GM12878 (cell line): ENCODE measurements around the gene DNAJC27. TPM values are rescaled to one million over a fixed set of nuclear protein-coding genes. Genes with fewer than 3 reads are reported as not detected.

Experiments
- ATAC-seq: fragments of 200-7000 bp; cut with Tn5 transposase; 3 replicates; pipeline ENCODE4 v1.9.1; 2020; ENCODE audit warnings: mild to moderate bottlenecking, moderate library complexity
- BruUV-seq: library from RNA; stranded (reverse); fragments of 400-500 nt; replicated peaks from 2 replicates; lab custom pipeline; 2021; lab: Mats Ljungman, UMichigan
- CTCF ChIA-PET: fragments of 300-600 bp; sonication (Branson Sonifier 250); formaldehyde crosslinking; extraction: SDS; loops from one replicate; lab custom pipeline; 2021; ENCODE audit warnings: inconsistent platforms; lab: Yijun Ruan, JAX
- POLR2A ChIA-PET: fragments of 350-600 bp; formaldehyde crosslinking; extraction: SDS; loops from one replicate; lab custom pipeline; 2021; ENCODE audit warnings: inconsistent platforms; lab: Charles Lee
- RAD21 ChIA-PET: fragments of 300-600 bp; sonication (Branson Sonifier 250); formaldehyde crosslinking; loops from one replicate; lab custom pipeline; 2023; ENCODE audit warnings: antibody characterized with exemption; ENCODE audit not compliant: unreplicated experiment; lab: Charles Lee
- SMC1A ChIA-PET: fragments of 300-600 bp; sonication (Branson Sonifier 250); formaldehyde crosslinking; loops from one replicate; lab custom pipeline; 2023; ENCODE audit not compliant: unreplicated experiment, uncharacterized antibody; lab: Charles Lee
- DNase-seq: peaks from one replicate; pipeline ENCODE4 v3.0.0-alpha.2; 2011; ENCODE audit warnings: low read depth, low spot score
- FAIRE-seq: peaks from 3 replicates; lab custom pipeline; 2011; peaks lifted over from hg19 to GRCh38; lab: Jason Lieb, UNC
- H2AFZ ChIP-seq: 2 replicates; pipeline ENCODE4 v1.6.0; 2011; ENCODE audit warnings: low read depth, low read length, control low read depth; ENCODE audit not compliant: control insufficient read depth
- H3K27ac ChIP-seq: 2 replicates; pipeline ENCODE4 v1.5.1; 2011; ENCODE audit warnings: control low read depth; ENCODE audit not compliant: control insufficient read depth, insufficient read depth
- H3K27me3 ChIP-seq, 2 experiments: replicated peaks in 1 of 2; 2 replicates each; pipeline versions ENCODE4 v1.6.0 to v1.6.1; 2011; ENCODE audit warnings: low read length in 1 of 2; ENCODE audit not compliant: control insufficient read depth in 2 of 2, insufficient read depth in 2 of 2
- H3K36me3 ChIP-seq, 2 experiments: 2 replicates each; pipeline ENCODE4 v1.5.1; 2011; ENCODE audit warnings: low read length in 1 of 2; ENCODE audit not compliant: control insufficient read depth in 2 of 2, insufficient read depth in 2 of 2
- H3K4me1 ChIP-seq: 2 replicates; pipeline ENCODE4 v1.6.1; 2011; ENCODE audit warnings: mild to moderate bottlenecking, low read length, moderate library complexity, mixed read lengths; ENCODE audit not compliant: control insufficient read depth, insufficient read depth
- H3K4me2 ChIP-seq: 2 replicates; pipeline ENCODE4 v1.6.0; 2011; ENCODE audit warnings: control low read depth; ENCODE audit not compliant: control insufficient read depth, insufficient read depth
- H3K4me3 ChIP-seq: fragments of 200-600 bp; sonication (generic); 2 replicates; pipeline ENCODE4 v1.5.1; 2016
- H3K79me2 ChIP-seq: 2 replicates; pipeline ENCODE4 v1.6.0; 2011; ENCODE audit warnings: low read length; ENCODE audit not compliant: control insufficient read depth, insufficient read depth
- H3K9ac ChIP-seq: 2 replicates; pipeline ENCODE4 v1.8.0; 2011; ENCODE audit warnings: low read length, control low read depth, mixed read lengths; ENCODE audit not compliant: control insufficient read depth, insufficient read depth
- H3K9me3 ChIP-seq: replicated peaks from 3 replicates; pipeline ENCODE4 v1.5.1; 2011; ENCODE audit warnings: mild to moderate bottlenecking, low read length; ENCODE audit not compliant: control insufficient read depth, insufficient read depth
- H4K20me1 ChIP-seq: 2 replicates; pipeline ENCODE4 v1.6.0; 2011; ENCODE audit not compliant: control insufficient read depth, insufficient read depth
- CREB1 ChIP-seq: IDR thresholded peaks from 2 replicates; pipeline ENCODE4 v1.6.1; 2012; ENCODE audit warnings: low read depth, mild to moderate bottlenecking, inconsistent platforms
- KLF5 ChIP-seq: fragments of 450-650 bp; IDR thresholded peaks from 2 replicates; pipeline ENCODE4 v1.6.1; 2014; ENCODE audit warnings: mild to moderate bottlenecking; ENCODE audit not compliant: partially characterized antibody
- MEF2B ChIP-seq: fragments of 450-650 bp; IDR thresholded peaks from 2 replicates; pipeline ENCODE4 v1.6.1; 2018; ENCODE audit warnings: mild to moderate bottlenecking, moderate library complexity; ENCODE audit not compliant: partially characterized antibody, poor library complexity, severe bottlenecking
- PRDM15 ChIP-seq: fragments of 450-650 bp; formaldehyde crosslinking; IDR thresholded peaks from 2 replicates; pipeline ENCODE4 v1.4.0; 2020; ENCODE audit warnings: mild to moderate bottlenecking, moderate library complexity
- RAD21 ChIP-seq: IDR thresholded peaks from 2 replicates; pipeline ENCODE4 v1.6.1; 2011; ENCODE audit warnings: mild to moderate bottlenecking, low read depth, low read length, moderate library complexity; ENCODE audit not compliant: insufficient read depth
- ZZZ3 ChIP-seq: IDR thresholded peaks from 2 replicates; pipeline ENCODE4 v1.6.1; 2011; ENCODE audit warnings: low read depth; ENCODE audit not compliant: control insufficient read depth, insufficient read length
- WGBS: methylation state at CpG from one replicate; pipeline ENCODE4 v1.1.6; 2016; ENCODE audit warnings: low lambda C conversion rate; ENCODE audit not compliant: insufficient replicate concordance, insufficient coverage; ENCODE audit errors: missing lambda C conversion rate; 5-methylcytosine and 5-hydroxymethylcytosine counted together
- in situ Hi-C: fragments of 300-500 bp; cut with MboI; formaldehyde crosslinking; loops from 9 replicates; pipeline ENCODE4 v1.14.3; 2018; ENCODE audit warnings: mixed read lengths
- intact Hi-C: fragments of 100-400 bp; cut with micrococcal nuclease; formaldehyde crosslinking; loops from one replicate; pipeline ENCODE4 v1.14.2; 2022; ENCODE audit not compliant: unreplicated experiment
- polyA plus RNA-seq, 11 experiments: library from polyadenylated mRNA; depleted of rRNA in 4 of 11; unstranded in 6 of 11; stranded (reverse) in 5 of 11; fragments of >200 nt; fragmentation: Nextera tagmentation in 4 of 11; fragmentation: Illumina TruSeq in 1 of 11; extraction: Ambion mirVana in 4 of 11; extraction: Trizol in 1 of 11; gene quantifications; 1 replicate in 1 of 11; 2 replicates in 10 of 11; pipeline versions ENCODE4 v1.2.1 to v1.2.3, GENCODE V29; 2011 to 2016; ENCODE audit warnings: inconsistent platforms in 2 of 11, missing spikeins in 2 of 11, low read depth in 1 of 11
- total RNA-seq, 4 experiments: library from RNA; depleted of rRNA in 3 of 4; stranded (reverse); fragments of >200 nt in 3 of 4; fragmentation: Illumina TruSeq in 1 of 4; extraction: Trizol in 1 of 4; gene quantifications; 2 replicates each; pipeline versions ENCODE4 v1.2.1 to v1.2.3, GENCODE V29; 2013 to 2021
- TF ChIP-seq, protein P1 (sequence below): fragments of 450-650 bp; IDR thresholded peaks from 2 replicates; pipeline ENCODE4 v1.6.1; 2017; ENCODE audit warnings: mild to moderate bottlenecking, moderate library complexity
- TF ChIP-seq, protein P2 (sequence below): fragments of 450-650 bp; IDR thresholded peaks from 2 replicates; pipeline ENCODE4 v1.6.1; 2016; ENCODE audit warnings: mild to moderate bottlenecking, moderate library complexity, borderline replicate concordance

Gene DNAJC27
- total and polyA plus RNA-seq, 10 of the 15 experiments (the other 5 are each of a cell fraction or from before 2014, with no cell fraction given) = 0.95 to 9.6 (median 3.7) TPM

- no peak for TF ChIP-seq PRDM15 (CRISPR knock-in tag)
- no peak for TF ChIP-seq ZZZ3
- no peak for TF ChIP-seq RAD21
- TF ChIP-seq MEF2B = no peak
- TF ChIP-seq CREB1 = no peak
Measured at GRCh38 chr2:24948506-24948905, 23.2 kb downstream of the DNAJC27 start (continued).

DNA sequence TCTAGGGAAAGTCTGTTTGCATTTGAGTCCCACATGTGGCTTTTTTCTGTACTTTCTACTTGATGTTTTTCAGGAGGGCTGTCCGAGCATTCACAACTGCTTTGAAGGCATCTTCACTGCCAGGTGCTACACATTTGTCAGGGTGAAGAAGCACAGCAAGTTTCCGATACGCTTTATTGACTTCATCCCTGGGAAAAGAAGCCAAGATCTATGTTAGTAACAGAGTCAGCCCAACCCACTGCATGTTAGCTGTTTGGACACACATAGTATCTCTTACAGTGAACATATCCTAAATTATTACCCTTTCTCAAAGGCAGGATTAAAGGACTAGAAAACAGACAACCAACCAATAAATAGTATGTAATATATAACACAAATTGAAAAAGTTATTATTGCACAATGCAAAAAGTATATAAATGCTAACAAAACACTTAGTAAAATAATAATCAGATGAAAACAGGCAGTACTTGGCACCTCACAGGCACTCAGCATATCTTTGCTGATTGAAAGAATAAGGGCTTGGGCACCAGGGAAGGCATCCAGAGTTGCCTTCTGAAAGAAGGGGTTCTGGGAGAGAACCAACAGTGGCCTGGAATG lies 24.1 kb downstream of the DNAJC27 start:
- ATAC-seq = no peak
- DNase-seq = no peak

More for the DNA sequence above, 24.1 kb downstream of the DNAJC27 start:
- H4K20me1 ChIP-seq = no peaks in the 10 kb centered on the region
- ChIA-PET POLR2A (no interaction called here), SMC1A (interaction anchor here (1.0 kb wide), 1 partner anchor 9 kb away, joined by 3 read pairs; no protein-coding TSS in a partner anchor), CTCF (no interaction called here), RAD21 (no interaction called here)
- intact Hi-C loops = no loop called here
- no peak overlapping the region for H2AFZ ChIP-seq
- H3K4me2 ChIP-seq = no peak overlapping the region
- H3K9me3 ChIP-seq = no peaks in the 10 kb centered on the region
- H3K9ac ChIP-seq = no peak overlapping the region
- no peaks in the 10 kb centered on the region for H3K27me3 ChIP-seq
- H3K4me3 ChIP-seq = no peak overlapping the region
- no peak for TF ChIP-seq KLF5
- TF ChIP-seq, protein P1, sequence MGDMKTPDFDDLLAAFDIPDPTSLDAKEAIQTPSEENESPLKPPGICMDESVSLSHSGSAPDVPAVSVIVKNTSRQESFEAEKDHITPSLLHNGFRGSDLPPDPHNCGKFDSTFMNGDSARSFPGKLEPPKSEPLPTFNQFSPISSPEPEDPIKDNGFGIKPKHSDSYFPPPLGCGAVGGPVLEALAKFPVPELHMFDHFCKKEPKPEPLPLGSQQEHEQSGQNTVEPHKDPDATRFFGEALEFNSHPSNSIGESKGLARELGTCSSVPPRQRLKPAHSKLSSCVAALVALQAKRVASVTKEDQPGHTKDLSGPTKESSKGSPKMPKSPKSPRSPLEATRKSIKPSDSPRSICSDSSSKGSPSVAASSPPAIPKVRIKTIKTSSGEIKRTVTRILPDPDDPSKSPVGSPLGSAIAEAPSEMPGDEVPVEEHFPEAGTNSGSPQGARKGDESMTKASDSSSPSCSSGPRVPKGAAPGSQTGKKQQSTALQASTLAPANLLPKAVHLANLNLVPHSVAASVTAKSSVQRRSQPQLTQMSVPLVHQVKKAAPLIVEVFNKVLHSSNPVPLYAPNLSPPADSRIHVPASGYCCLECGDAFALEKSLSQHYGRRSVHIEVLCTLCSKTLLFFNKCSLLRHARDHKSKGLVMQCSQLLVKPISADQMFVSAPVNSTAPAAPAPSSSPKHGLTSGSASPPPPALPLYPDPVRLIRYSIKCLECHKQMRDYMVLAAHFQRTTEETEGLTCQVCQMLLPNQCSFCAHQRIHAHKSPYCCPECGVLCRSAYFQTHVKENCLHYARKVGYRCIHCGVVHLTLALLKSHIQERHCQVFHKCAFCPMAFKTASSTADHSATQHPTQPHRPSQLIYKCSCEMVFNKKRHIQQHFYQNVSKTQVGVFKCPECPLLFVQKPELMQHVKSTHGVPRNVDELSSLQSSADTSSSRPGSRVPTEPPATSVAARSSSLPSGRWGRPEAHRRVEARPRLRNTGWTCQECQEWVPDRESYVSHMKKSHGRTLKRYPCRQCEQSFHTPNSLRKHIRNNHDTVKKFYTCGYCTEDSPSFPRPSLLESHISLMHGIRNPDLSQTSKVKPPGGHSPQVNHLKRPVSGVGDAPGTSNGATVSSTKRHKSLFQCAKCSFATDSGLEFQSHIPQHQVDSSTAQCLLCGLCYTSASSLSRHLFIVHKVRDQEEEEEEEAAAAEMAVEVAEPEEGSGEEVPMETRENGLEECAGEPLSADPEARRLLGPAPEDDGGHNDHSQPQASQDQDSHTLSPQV = no peak
- TF ChIP-seq, protein P2, sequence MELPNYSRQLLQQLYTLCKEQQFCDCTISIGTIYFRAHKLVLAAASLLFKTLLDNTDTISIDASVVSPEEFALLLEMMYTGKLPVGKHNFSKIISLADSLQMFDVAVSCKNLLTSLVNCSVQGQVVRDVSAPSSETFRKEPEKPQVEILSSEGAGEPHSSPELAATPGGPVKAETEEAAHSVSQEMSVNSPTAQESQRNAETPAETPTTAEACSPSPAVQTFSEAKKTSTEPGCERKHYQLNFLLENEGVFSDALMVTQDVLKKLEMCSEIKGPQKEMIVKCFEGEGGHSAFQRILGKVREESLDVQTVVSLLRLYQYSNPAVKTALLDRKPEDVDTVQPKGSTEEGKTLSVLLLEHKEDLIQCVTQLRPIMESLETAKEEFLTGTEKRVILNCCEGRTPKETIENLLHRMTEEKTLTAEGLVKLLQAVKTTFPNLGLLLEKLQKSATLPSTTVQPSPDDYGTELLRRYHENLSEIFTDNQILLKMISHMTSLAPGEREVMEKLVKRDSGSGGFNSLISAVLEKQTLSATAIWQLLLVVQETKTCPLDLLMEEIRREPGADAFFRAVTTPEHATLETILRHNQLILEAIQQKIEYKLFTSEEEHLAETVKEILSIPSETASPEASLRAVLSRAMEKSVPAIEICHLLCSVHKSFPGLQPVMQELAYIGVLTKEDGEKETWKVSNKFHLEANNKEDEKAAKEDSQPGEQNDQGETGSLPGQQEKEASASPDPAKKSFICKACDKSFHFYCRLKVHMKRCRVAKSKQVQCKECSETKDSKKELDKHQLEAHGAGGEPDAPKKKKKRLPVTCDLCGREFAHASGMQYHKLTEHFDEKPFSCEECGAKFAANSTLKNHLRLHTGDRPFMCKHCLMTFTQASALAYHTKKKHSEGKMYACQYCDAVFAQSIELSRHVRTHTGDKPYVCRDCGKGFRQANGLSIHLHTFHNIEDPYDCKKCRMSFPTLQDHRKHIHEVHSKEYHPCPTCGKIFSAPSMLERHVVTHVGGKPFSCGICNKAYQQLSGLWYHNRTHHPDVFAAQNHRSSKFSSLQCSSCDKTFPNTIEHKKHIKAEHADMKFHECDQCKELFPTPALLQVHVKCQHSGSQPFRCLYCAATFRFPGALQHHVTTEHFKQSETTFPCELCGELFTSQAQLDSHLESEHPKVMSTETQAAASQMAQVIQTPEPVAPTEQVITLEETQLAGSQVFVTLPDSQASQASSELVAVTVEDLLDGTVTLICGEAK = no peak
- WGBS = 100% methylated on average over 3 of the region's 3 CpGs
- H3K36me3 ChIP-seq = peaks cover 2 to 9% of the 10 kb centered on the region in 2 experiments; a peak in 3 of 4 replicates
- in situ Hi-C loops = no loop called here
- FAIRE-seq = no peak
- no peaks in the 10 kb centered on the region for H3K79me2 ChIP-seq
- BruUV-seq = no TSS peak
- no peak overlapping the region for H3K27ac ChIP-seq
- H3K4me1 ChIP-seq = no peaks in the 10 kb centered on the region
